Keratinocyte (primary cell): ENCODE results near the gene AP2A1. TPM values are rescaled to one million over a fixed set of nuclear protein-coding genes. Genes with fewer than 3 reads are reported as not detected.

ENCODE experiments used
- DNase-seq: peaks from one replicate; pipeline ENCODE4 v3.0.0-alpha.2; 2011; ENCODE audit warnings: low read depth, missing footprints, low spot score
- FAIRE-seq: peaks from 2 replicates; lab custom pipeline; 2011; peaks lifted over from hg19 to GRCh38; lab: Jason Lieb, UNC
- H2AFZ ChIP-seq: 2 replicates; pipeline ENCODE4 v1.6.0; 2012; ENCODE audit warnings: low read length, control low read depth, inconsistent platforms; ENCODE audit not compliant: control insufficient read depth
- H3K27ac ChIP-seq: 2 replicates; pipeline ENCODE4 v1.5.1; 2011; ENCODE audit warnings: low read length; ENCODE audit not compliant: control insufficient read depth, insufficient read depth
- H3K27me3 ChIP-seq: 3 replicates; pipeline ENCODE4 v1.6.0; 2011; ENCODE audit warnings: low read length; ENCODE audit not compliant: control insufficient read depth, insufficient read depth; ENCODE audit errors: extremely low read depth
- H3K36me3 ChIP-seq, 2 experiments: 2 replicates in 1 of 2; 3 replicates in 1 of 2; pipeline ENCODE4 v1.5.1; 2011; ENCODE audit warnings: low read length in 2 of 2, mild to moderate bottlenecking in 1 of 2; ENCODE audit not compliant: control insufficient read depth in 2 of 2, insufficient read depth in 2 of 2; ENCODE audit errors: extremely low read depth in 1 of 2
- H3K4me1 ChIP-seq: 3 replicates; pipeline ENCODE4 v1.5.1; 2011; ENCODE audit warnings: low read length; ENCODE audit not compliant: control insufficient read depth, insufficient read depth; ENCODE audit errors: extremely low read depth
- H3K4me2 ChIP-seq: 3 replicates; pipeline ENCODE4 v1.6.0; 2011; ENCODE audit warnings: low read depth, low read length; ENCODE audit not compliant: control insufficient read depth, insufficient read depth; ENCODE audit errors: extremely low read depth
- H3K4me3 ChIP-seq, 3 experiments: fragments of 200-600 bp in 1 of 3; sonication (generic) in 1 of 3; 2 replicates in 2 of 3; 3 replicates in 1 of 3; pipeline ENCODE4 v1.5.1; 2011 to 2016; ENCODE audit warnings: low read length in 3 of 3, mild to moderate bottlenecking in 3 of 3, control low read depth in 2 of 3, inconsistent platforms in 1 of 3, low read depth in 1 of 3, mixed read lengths in 1 of 3, mixed run types in 1 of 3, moderate library complexity in 1 of 3; ENCODE audit not compliant: control insufficient read depth in 2 of 3, insufficient read depth in 2 of 3; ENCODE audit errors: extremely low read depth in 1 of 3
- H3K79me2 ChIP-seq: 2 replicates; pipeline ENCODE4 v1.6.0; 2012; ENCODE audit warnings: low read length; ENCODE audit not compliant: control insufficient read depth, insufficient read depth
- H3K9ac ChIP-seq: 3 replicates; pipeline ENCODE4 v1.6.0; 2011; ENCODE audit warnings: low read length; ENCODE audit not compliant: control insufficient read depth, insufficient read depth; ENCODE audit errors: extremely low read depth
- H3K9me1 ChIP-seq: 3 replicates; pipeline ENCODE4 v1.6.0; 2011; ENCODE audit warnings: low read length; ENCODE audit not compliant: control insufficient read depth, insufficient read depth; ENCODE audit errors: extremely low read depth
- H3K9me3 ChIP-seq: 2 replicates; pipeline ENCODE4 v1.5.1; 2012; ENCODE audit warnings: low read depth, low read length; ENCODE audit not compliant: control insufficient read depth
- H4K20me1 ChIP-seq: 3 replicates; pipeline ENCODE4 v1.6.0; 2011; ENCODE audit warnings: low read length; ENCODE audit not compliant: control insufficient read depth, insufficient read depth; ENCODE audit errors: extremely low read depth
- EZH2 ChIP-seq: IDR thresholded peaks from one replicate; pipeline ENCODE4 v1.6.1; 2012; ENCODE audit warnings: inconsistent platforms, mild to moderate bottlenecking, low read length, moderate library complexity
- dilution Hi-C: fragments of 300-500 bp; cut with MboI; formaldehyde crosslinking; loops from one replicate; pipeline ENCODE4 v1.7.0; 2020; ENCODE audit warnings: low sequenced_read_pairs; ENCODE audit not compliant: extremely low pct_ligation_motif_present
- polyA plus RNA-seq, 5 experiments: library from polyadenylated mRNA; depleted of rRNA in 3 of 5; stranded (reverse) in 3 of 5; stranded (forward) in 1 of 5; unstranded in 1 of 5; fragments of >200 nt; gene quantifications; 1 replicate in 1 of 5; 2 replicates in 3 of 5; 3 replicates in 1 of 5; pipeline versions ENCODE4 v1.2.1 to v1.2.3, GENCODE V29; 2011 to 2012; ENCODE audit warnings: missing spikeins in 2 of 5, low read depth in 1 of 5, low replicate concordance in 1 of 5
- TF ChIP-seq, protein P1 (sequence below), 3 experiments: IDR thresholded peaks in 1 of 3; conservative IDR thresholded peaks in 1 of 3; optimal IDR thresholded peaks in 1 of 3; 2 replicates in 2 of 3; 3 replicates in 1 of 3; pipeline versions ENCODE3 to v1.5.1; 2011; ENCODE audit warnings: low read length in 3 of 3, mild to moderate bottlenecking in 3 of 3, moderate library complexity in 2 of 3, control low read depth in 1 of 3, inconsistent platforms in 1 of 3; ENCODE audit not compliant: insufficient read depth in 2 of 3; ENCODE audit errors: extremely low read depth in 1 of 3

The AP2A1 gene
- polyA plus RNA-seq, 1 donor (not counting 4 experiments of a cell fraction or from before 2014, with no cell fraction given), result 36.7 TPM

DNA sequence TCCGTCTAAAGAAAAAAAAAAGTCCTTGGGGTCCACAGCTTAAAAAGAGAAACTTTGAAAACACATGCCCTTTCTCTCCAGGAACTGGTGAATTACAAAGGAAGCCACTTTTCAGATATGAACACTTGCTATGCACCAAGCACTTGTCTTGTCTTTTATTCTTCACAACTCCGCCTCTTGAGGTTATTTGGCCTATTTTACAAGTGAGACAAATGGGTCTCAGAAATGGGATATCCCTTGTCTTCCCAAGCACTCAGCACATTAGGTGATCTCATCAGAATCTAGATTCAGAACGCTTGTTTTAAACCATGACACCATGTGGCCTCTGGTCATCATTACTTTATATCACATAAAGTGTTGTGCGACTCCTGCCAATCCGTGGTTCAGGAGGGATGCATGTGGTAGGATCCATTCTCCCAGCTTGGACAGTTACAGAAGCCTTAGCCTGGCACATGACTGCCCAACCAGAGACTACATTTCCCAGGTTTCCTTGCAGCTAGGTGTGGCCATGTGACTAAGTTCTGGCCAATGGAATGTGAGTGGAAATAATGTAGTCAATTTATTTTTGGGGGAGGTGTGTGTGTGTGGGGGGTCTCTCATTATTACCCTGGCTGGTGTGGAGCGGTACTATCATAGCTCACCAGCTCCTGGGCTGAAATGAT, 17.6 kb upstream of the AP2A1 start:
- no peak overlapping the region for H2AFZ ChIP-seq
- no peaks in the 10 kb centered on the region for H3K27me3 ChIP-seq
- H3K9ac ChIP-seq, result no peak overlapping the region
- no peaks in the 10 kb centered on the region for H3K4me1 ChIP-seq
- no peaks in the 10 kb centered on the region for H3K9me3 ChIP-seq
- DNase-seq (no peak), FAIRE-seq (no peak)
- H3K9me1 ChIP-seq, result no peaks in the 10 kb centered on the region
- no peaks in the 10 kb centered on the region for H3K36me3 ChIP-seq
- no peaks in the 10 kb centered on the region for H3K79me2 ChIP-seq
- no peaks in the 10 kb centered on the region for H4K20me1 ChIP-seq
- H3K4me2 ChIP-seq, result no peak overlapping the region
- dilution Hi-C loops, result no loop called here
- H3K4me3 ChIP-seq, result no peak overlapping the region
- no peak overlapping the region for H3K27ac ChIP-seq
- no peak for TF ChIP-seq EZH2
- TF ChIP-seq, protein P1, sequence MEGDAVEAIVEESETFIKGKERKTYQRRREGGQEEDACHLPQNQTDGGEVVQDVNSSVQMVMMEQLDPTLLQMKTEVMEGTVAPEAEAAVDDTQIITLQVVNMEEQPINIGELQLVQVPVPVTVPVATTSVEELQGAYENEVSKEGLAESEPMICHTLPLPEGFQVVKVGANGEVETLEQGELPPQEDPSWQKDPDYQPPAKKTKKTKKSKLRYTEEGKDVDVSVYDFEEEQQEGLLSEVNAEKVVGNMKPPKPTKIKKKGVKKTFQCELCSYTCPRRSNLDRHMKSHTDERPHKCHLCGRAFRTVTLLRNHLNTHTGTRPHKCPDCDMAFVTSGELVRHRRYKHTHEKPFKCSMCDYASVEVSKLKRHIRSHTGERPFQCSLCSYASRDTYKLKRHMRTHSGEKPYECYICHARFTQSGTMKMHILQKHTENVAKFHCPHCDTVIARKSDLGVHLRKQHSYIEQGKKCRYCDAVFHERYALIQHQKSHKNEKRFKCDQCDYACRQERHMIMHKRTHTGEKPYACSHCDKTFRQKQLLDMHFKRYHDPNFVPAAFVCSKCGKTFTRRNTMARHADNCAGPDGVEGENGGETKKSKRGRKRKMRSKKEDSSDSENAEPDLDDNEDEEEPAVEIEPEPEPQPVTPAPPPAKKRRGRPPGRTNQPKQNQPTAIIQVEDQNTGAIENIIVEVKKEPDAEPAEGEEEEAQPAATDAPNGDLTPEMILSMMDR (optimal IDR thresholded peaks at IDR 0.05 in 1 of 3, IDR thresholded peaks at IDR 0.05 in 1 of 3, conservative IDR thresholded peaks at IDR 0.05 in 1 of 3; ENCODE audit: extremely low read depth in 1 of 3, insufficient read depth in 2 of 3, low read length in 3 of 3), result no peak

DNA sequence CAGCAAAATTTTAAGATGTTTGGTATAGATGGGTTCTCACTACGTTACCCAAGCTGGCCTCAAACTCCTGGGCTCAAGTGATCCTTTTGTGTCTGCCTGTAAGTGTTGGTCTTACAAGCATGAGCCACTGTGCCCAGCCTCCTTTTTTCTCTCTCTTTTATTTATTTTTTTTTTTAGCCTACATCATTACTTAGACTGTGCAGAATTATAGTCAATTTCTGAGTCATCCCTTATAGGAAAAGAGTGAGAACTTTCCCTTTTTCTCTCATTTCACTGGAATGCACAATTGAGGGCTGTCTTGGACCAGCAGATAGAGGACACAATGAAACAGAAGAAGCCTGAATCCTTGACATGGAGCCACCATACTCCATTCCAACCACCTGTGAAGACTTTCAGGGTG, 17.0 kb upstream of the AP2A1 start:
- H4K20me1 ChIP-seq, result no peaks in the 10 kb centered on the region
- no peaks in the 10 kb centered on the region for H3K9me3 ChIP-seq
- DNase-seq, result no peak
- no peaks in the 10 kb centered on the region for H3K27me3 ChIP-seq
- dilution Hi-C loops, result no loop called here
- H3K36me3 ChIP-seq, result no peaks in the 10 kb centered on the region
- H3K79me2 ChIP-seq, result no peaks in the 10 kb centered on the region
- no peak for FAIRE-seq
- no peak overlapping the region for H3K4me3 ChIP-seq
- no peaks in the 10 kb centered on the region for H3K9me1 ChIP-seq
- H3K4me1 ChIP-seq, result no peaks in the 10 kb centered on the region
- H3K27ac ChIP-seq, result no peak overlapping the region
- H3K4me2 ChIP-seq, result no peak overlapping the region
- no peak for TF ChIP-seq EZH2
- TF ChIP-seq, protein P1 (optimal IDR thresholded peaks at IDR 0.05 in 1 of 3, IDR thresholded peaks at IDR 0.05 in 1 of 3, conservative IDR thresholded peaks at IDR 0.05 in 1 of 3; ENCODE audit: extremely low read depth in 1 of 3, insufficient read depth in 2 of 3, low read length in 3 of 3), result no peak
- H3K9ac ChIP-seq, result no peak overlapping the region
- H2AFZ ChIP-seq, result no peak overlapping the region
